Esophagus muscularis mucosa (tissue), 4 donors: ENCODE data around the gene C22orf42. TPM values are rescaled to one million over a fixed set of nuclear protein-coding genes. Genes with fewer than 3 reads are reported as not detected.
A peak's percentile ranks its signal among the peaks of the same experiment; 100 is the strongest.

ENCODE experiments used
- DNase-seq: peaks from one replicate; pipeline ENCODE4 v3.0.0-alpha.2; 2017; ENCODE audit errors: extremely low spot score
- H3K27ac ChIP-seq, 4 donors: fragments of 200-600 bp; sonication (generic); replicated peaks in 1 of 4; 1 replicate in 3 of 4; 2 replicates in 1 of 4; pipeline ENCODE4 v1.5.1; 2016 to 2019; ENCODE audit warnings: mild to moderate bottlenecking in 1 of 4
- H3K27me3 ChIP-seq, 4 donors: fragments of 200-600 bp; sonication (generic); one replicate each; pipeline versions ENCODE4 v1.5.1 to v1.6.0; 2016 to 2019
- H3K36me3 ChIP-seq, 4 donors: fragments of 200-600 bp; sonication (generic); one replicate each; pipeline ENCODE4 v1.5.1; 2016 to 2019
- H3K4me1 ChIP-seq, 4 donors: fragments of 200-600 bp; sonication (generic); one replicate each; pipeline ENCODE4 v1.5.1; 2016 to 2019
- H3K4me3 ChIP-seq, 4 donors: fragments of 200-600 bp; sonication (generic); 1 replicate in 2 of 4; 2 replicates in 2 of 4; pipeline ENCODE4 v1.5.1; 2016 to 2019; ENCODE audit warnings: mild to moderate bottlenecking in 4 of 4, moderate library complexity in 1 of 4
- H3K9me3 ChIP-seq, 4 donors: fragments of 200-600 bp; sonication (generic); 1 replicate in 3 of 4; 2 replicates in 1 of 4; pipeline ENCODE4 v1.5.1; 2016 to 2019
- CTCF ChIP-seq, 3 experiments: fragments of 200-600 bp in 2 of 3; fragments of 450-650 bp in 1 of 3; sonication (generic) in 2 of 3; IDR thresholded peaks; one replicate each; pipeline ENCODE4 v1.5.1; 2017 to 2019; ENCODE audit warnings: antibody characterized with exemption in 3 of 3, mild to moderate bottlenecking in 2 of 3, moderate library complexity in 1 of 3
- EP300 ChIP-seq: sonication (generic); formaldehyde crosslinking; IDR thresholded peaks from one replicate; pipeline ENCODE4 v1.6.1; 2017; ENCODE audit warnings: antibody characterized with exemption
- POLR2A ChIP-seq: fragments of 450-650 bp; IDR thresholded peaks from one replicate; pipeline ENCODE4 v1.6.1; 2017; ENCODE audit warnings: antibody characterized with exemption, moderate library complexity, mild to moderate bottlenecking, low read depth
- POLR2AphosphoS5 ChIP-seq, 2 donors: sonication (generic); formaldehyde crosslinking; IDR thresholded peaks; one replicate each; pipeline ENCODE4 v1.6.1; 2017; ENCODE audit warnings: antibody characterized with exemption in 2 of 2
- WGBS: methylation state at CpG from one replicate; pipeline ENCODE4 v1.1.5; 2018; 5-methylcytosine and 5-hydroxymethylcytosine counted together
- intact Hi-C: fragments of 100-400 bp; cut with DNase I; formaldehyde crosslinking; loops from one replicate; pipeline ENCODE4 v1.15.1; 2023
- total RNA-seq, 4 donors: library from RNA; depleted of rRNA; stranded (reverse); fragments of >200 nt; gene quantifications; one replicate each; pipeline versions ENCODE4 v1.1.0 to v1.2.1, GENCODE V29; 2016

Gene C22orf42
- total RNA-seq, 4 donors from 2014 or later = 0.26 TPM; not detected in 3

GRCh38 chr22:32122899-32123298 lies 36.2 kb downstream of the C22orf42 start:
- Histone ChIP-seq H3K36me3 (no peaks in the 10 kb centered on the region), H3K27me3 (peaks cover 0 to 20% (median 0%) of the 10 kb centered on the region in 4 donors), H3K4me1 (no peaks in the 10 kb centered on the region), H3K27ac (no peak overlapping the region), H3K9me3 (no peaks in the 10 kb centered on the region), H3K4me3 (no peak overlapping the region)
- intact Hi-C loops = no loop called here
- 95% methylated on average over 7 of the region's 15 CpGs for WGBS
- peak; percentile 80 for DNase-seq
- TF ChIP-seq EP300 (no peak), POLR2A (no peak), POLR2AphosphoS5 (IDR thresholded peaks at IDR 0.05) (no peak), CTCF (IDR thresholded peaks at IDR 0.05) (no peak)

- 97% methylated on average over 11 of the region's 20 CpGs for WGBS
- Histone ChIP-seq H3K27me3 (peaks cover 0 to 20% (median 0%) of the 10 kb centered on the region in 4 donors), H3K4me1 (no peaks in the 10 kb centered on the region), H3K27ac (no peak overlapping the region), H3K9me3 (no peaks in the 10 kb centered on the region), H3K36me3 (no peaks in the 10 kb centered on the region), H3K4me3 (no peak overlapping the region)
- DNase-seq = no peak
- TF ChIP-seq POLR2A (no peak), EP300 (no peak), CTCF (IDR thresholded peaks at IDR 0.05) (no peak), POLR2AphosphoS5 (IDR thresholded peaks at IDR 0.05) (no peak)
- intact Hi-C loops = no loop called here
Measured at GRCh38 chr22:32120603-32121002, 38.5 kb downstream of the C22orf42 start.

GRCh38 chr22:32119568-32120235 lies 39.4 kb downstream of the C22orf42 start:
- WGBS = 81% methylated on average over 15 of the region's 15 CpGs
- DNase-seq = no peak
- H3K4me1 ChIP-seq = no peaks in the 10 kb centered on the region
- no peak overlapping the region for H3K4me3 ChIP-seq
- intact Hi-C loops = no loop called here
- H3K9me3 ChIP-seq = no peaks in the 10 kb centered on the region
- no peaks in the 10 kb centered on the region for H3K36me3 ChIP-seq
- no peak overlapping the region for H3K27ac ChIP-seq
- TF ChIP-seq POLR2A (no peak), EP300 (no peak), CTCF (IDR thresholded peaks at IDR 0.05) (no peak), POLR2AphosphoS5 (IDR thresholded peaks at IDR 0.05) (no peak)
- peaks cover 0 to 20% (median 0%) of the 10 kb centered on the region in 4 donors for H3K27me3 ChIP-seq

GRCh38 chr22:32112380-32112779 lies 46.7 kb downstream of the C22orf42 start:
- Histone ChIP-seq H3K9me3 (no peaks in the 10 kb centered on the region), H3K4me3 (no peak overlapping the region), H3K27ac (no peak overlapping the region), H3K4me1 (no peaks in the 10 kb centered on the region), H3K27me3 (peaks cover 0 to 16% (median 0%) of the 10 kb centered on the region in 4 donors), H3K36me3 (peaks cover 0 to 55% (median 0%) of the 10 kb centered on the region in 4 donors)
- WGBS = 70% methylated on average over 2 of the region's 2 CpGs
- no peak for TF ChIP-seq POLR2A
- no peak for TF ChIP-seq CTCF (IDR thresholded peaks at IDR 0.05)
- TF ChIP-seq POLR2AphosphoS5 (IDR thresholded peaks at IDR 0.05) = no peak
- no peak for TF ChIP-seq EP300
- intact Hi-C loops = no loop called here
- peak; percentile 60 for DNase-seq

- no peaks in the 10 kb centered on the region for H3K4me1 ChIP-seq
- no peak overlapping the region for H3K27ac ChIP-seq
- DNase-seq = peak; percentile 37
- 10% methylated on average over 1 of the region's 1 CpG for WGBS
- no peak overlapping the region for H3K4me3 ChIP-seq
- H3K9me3 ChIP-seq = no peaks in the 10 kb centered on the region
- H3K36me3 ChIP-seq = peaks cover 0 to 93% (median 0%) of the 10 kb centered on the region in 4 donors
- peaks cover 0 to 34% (median 0%) of the 10 kb centered on the region in 4 donors for H3K27me3 ChIP-seq
- intact Hi-C loops = no loop called here
- TF ChIP-seq POLR2A (no peak), CTCF (IDR thresholded peaks at IDR 0.05) (no peak), POLR2AphosphoS5 (IDR thresholded peaks at IDR 0.05) (no peak), EP300 (no peak)
Measured at GRCh38 chr22:32106930-32107329, 52.2 kb downstream of the C22orf42 start.
